ENCODE data around the gene MMRN2. TPM values are rescaled to one million over a fixed set of nuclear protein-coding genes. Genes with fewer than 3 reads are reported as not detected.

MMRN2 gene
- total RNA-seq, 2 donors from 2014 or later: 24.6 to 26.1 TPM

GRCh38 chr10:86958901-86959736, 1.7 kb upstream of the MMRN2 start:
- no peak for DNase-seq (ENCODE audit: low spot score)
- no peaks in the 10 kb centered on the region for H3K27me3 ChIP-seq (replicated peaks; ENCODE audit: insufficient read depth)
- WGBS: 38% methylated on average over 16 of the region's 16 CpGs
- no peak for TF ChIP-seq CTCF (IDR thresholded peaks at IDR 0.05)
- peak; percentile 32 for TF ChIP-seq POLR2AphosphoS5 (IDR thresholded peaks at IDR 0.05)
- TF ChIP-seq POLR2A (IDR thresholded peaks at IDR 0.05): peak; percentile 8
- H3K36me3 ChIP-seq: no peaks in the 10 kb centered on the region
- no peaks in the 10 kb centered on the region for H3K4me1 ChIP-seq (replicated peaks)
- H3K9me3 ChIP-seq: no peaks in the 10 kb centered on the region
- H3K27ac ChIP-seq: peak overlapping the region; percentile 18 to 61
- H3K4me3 ChIP-seq: no peak overlapping the region
- intact Hi-C loops (cut with DNase I): no loop called here

- 31% methylated on average over 19 of the region's 22 CpGs for whole genome bisulfite sequencing
- no peak for DNase-seq (ENCODE audit: low spot score)
- TF ChIP-seq POLR2AphosphoS5 (IDR thresholded peaks at IDR 0.05) (no peak), CTCF (IDR thresholded peaks at IDR 0.05) (no peak), POLR2A (IDR thresholded peaks at IDR 0.05) (no peak)
- H3K4me3 ChIP-seq: no peak within 1 kb of the TSS
- intact Hi-C loops (cut with DNase I): no loop called here
- no peaks in the 10 kb centered on the region for H3K27me3 ChIP-seq (replicated peaks; ENCODE audit: insufficient read depth)
- peak within 1 kb of the TSS; percentile 31 to 61 for H3K27ac ChIP-seq
- H3K36me3 ChIP-seq: no peaks in the 10 kb centered on the region
- no peaks in the 10 kb centered on the region for H3K4me1 ChIP-seq (replicated peaks)
- no peaks in the 10 kb centered on the region for H3K9me3 ChIP-seq
Measured at GRCh38 chr10:86958116-86958900, 893 bp upstream of the MMRN2 start, which contains the start of gene SNCG. Gene SNCG (plus strand): TSS chr10:86958599. CDS start chr10:86958698, 99 bp downstream.

- Histone ChIP-seq H3K27me3 (replicated peaks; ENCODE audit: insufficient read depth) (no peaks in the 10 kb centered on the region), H3K4me1 (replicated peaks) (no peaks in the 10 kb centered on the region), H3K9me3 (no peaks in the 10 kb centered on the region), H3K4me3 (peak overlapping the region; percentile 0 to 2), H3K36me3 (no peaks in the 10 kb centered on the region), H3K27ac (peak overlapping the region in 1 of 2 donors; percentile 31)
- intact Hi-C loops (cut with DNase I): no loop called here
- 79% methylated on average over 7 of the region's 7 CpGs for WGBS
- TF ChIP-seq POLR2A (IDR thresholded peaks at IDR 0.05): no peak
- no peak for TF ChIP-seq CTCF (IDR thresholded peaks at IDR 0.05)
- TF ChIP-seq POLR2AphosphoS5 (IDR thresholded peaks at IDR 0.05): no peak
- no peak for DNase-seq (ENCODE audit: low spot score)
Measured at GRCh38 chr10:86956848-86957448, 467 bp downstream of the MMRN2 start.

- peak overlapping the region in 1 of 2 donors; percentile 26 for H3K27ac ChIP-seq
- H3K4me3 ChIP-seq: peak overlapping the region; percentile 0 to 2
- H3K4me1 ChIP-seq (replicated peaks): no peaks in the 10 kb centered on the region
- intact Hi-C loops (cut with DNase I): no loop called here
- no peak for DNase-seq (ENCODE audit: low spot score)
- no peaks in the 10 kb centered on the region for H3K36me3 ChIP-seq
- H3K27me3 ChIP-seq (replicated peaks; ENCODE audit: insufficient read depth): no peaks in the 10 kb centered on the region
- H3K9me3 ChIP-seq: no peaks in the 10 kb centered on the region
- TF ChIP-seq POLR2A (IDR thresholded peaks at IDR 0.05) (no peak), POLR2AphosphoS5 (IDR thresholded peaks at IDR 0.05) (no peak), CTCF (IDR thresholded peaks at IDR 0.05) (no peak)
- 82% methylated on average over 7 of the region's 7 CpGs for WGBS
Measured at GRCh38 chr10:86956195-86956847, 1.1 kb downstream of the MMRN2 start.
